Measurements from ENCODE around the gene CCSER1. TPM values are rescaled to one million over a fixed set of nuclear protein-coding genes. Genes with fewer than 3 reads are reported as not detected.
"Not testable (repeated sequence)": the region's sequence is repeated elsewhere in the genome, so short reads cannot be mapped to it uniquely, and the experiment has no call there.

Gene CCSER1
- polyA plus RNA-seq, 1 donor from 2014 or later: 20.8 TPM

DNA sequence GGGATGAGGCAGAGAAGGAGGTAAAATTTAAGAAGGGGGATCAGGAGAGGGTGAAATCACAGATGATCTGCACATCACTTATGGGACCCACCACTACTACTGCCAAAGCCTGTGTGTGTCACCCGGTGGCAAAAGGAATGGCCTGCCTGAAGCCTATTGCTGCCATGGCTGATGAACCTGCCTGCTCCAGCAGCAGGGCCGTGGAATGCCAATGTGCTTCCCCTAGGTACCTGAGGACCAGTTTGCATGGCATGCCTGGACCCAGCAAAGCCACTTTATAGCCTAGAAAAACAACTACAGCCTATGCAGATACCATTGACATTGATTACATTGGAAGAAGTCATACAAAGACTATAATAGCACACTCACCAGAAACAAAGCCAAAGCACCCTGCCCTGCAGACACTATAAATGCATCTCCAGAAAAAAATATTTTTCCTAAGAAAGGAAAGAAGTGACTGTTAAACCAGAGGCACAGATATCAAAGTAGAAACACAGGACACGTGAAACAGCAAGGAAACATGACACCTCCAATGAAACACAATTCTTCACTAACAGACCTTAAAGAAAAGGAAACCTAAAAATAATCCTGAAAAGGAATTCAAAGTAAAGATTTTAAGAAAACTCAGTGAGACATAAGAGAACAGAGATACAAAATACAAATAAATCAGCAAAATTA lies 1495.9 kb downstream of the CCSER1 start:
- H3K4me3 ChIP-seq (ENCODE audit: low read length): no peak overlapping the region
- H4K20me1 ChIP-seq (ENCODE audit: insufficient read depth): no peaks in the 10 kb centered on the region
- no peaks in the 10 kb centered on the region for H3K79me2 ChIP-seq (replicated peaks; ENCODE audit: insufficient read depth, low read length)
- H3K9ac ChIP-seq (ENCODE audit: low read length): no peak overlapping the region
- TF ChIP-seq MXI1 (conservative IDR thresholded peaks at IDR 0.05; ENCODE audit: poor library complexity, severe bottlenecking) (no peak), POLR2AphosphoS5 (IDR thresholded peaks at IDR 0.05) (no peak), SMC3 (conservative IDR thresholded peaks at IDR 0.05; ENCODE audit: poor library complexity) (no peak), EP300 (conservative IDR thresholded peaks at IDR 0.05; ENCODE audit: poor library complexity, severe bottlenecking) (no peak), EZH2 (IDR thresholded peaks at IDR 0.05; ENCODE audit: borderline replicate concordance, insufficient read depth, low read length, poor library complexity, severe bottlenecking) (no peak), RAD21 (conservative IDR thresholded peaks at IDR 0.05) (no peak), TAF1 (IDR thresholded peaks at IDR 0.05; ENCODE audit: low read depth) (no peak)
- TF ChIP-seq, protein P1, sequence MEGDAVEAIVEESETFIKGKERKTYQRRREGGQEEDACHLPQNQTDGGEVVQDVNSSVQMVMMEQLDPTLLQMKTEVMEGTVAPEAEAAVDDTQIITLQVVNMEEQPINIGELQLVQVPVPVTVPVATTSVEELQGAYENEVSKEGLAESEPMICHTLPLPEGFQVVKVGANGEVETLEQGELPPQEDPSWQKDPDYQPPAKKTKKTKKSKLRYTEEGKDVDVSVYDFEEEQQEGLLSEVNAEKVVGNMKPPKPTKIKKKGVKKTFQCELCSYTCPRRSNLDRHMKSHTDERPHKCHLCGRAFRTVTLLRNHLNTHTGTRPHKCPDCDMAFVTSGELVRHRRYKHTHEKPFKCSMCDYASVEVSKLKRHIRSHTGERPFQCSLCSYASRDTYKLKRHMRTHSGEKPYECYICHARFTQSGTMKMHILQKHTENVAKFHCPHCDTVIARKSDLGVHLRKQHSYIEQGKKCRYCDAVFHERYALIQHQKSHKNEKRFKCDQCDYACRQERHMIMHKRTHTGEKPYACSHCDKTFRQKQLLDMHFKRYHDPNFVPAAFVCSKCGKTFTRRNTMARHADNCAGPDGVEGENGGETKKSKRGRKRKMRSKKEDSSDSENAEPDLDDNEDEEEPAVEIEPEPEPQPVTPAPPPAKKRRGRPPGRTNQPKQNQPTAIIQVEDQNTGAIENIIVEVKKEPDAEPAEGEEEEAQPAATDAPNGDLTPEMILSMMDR (IDR thresholded peaks at IDR 0.05; ENCODE audit: poor library complexity, severe bottlenecking): no peak
- TF ChIP-seq, protein P2, sequence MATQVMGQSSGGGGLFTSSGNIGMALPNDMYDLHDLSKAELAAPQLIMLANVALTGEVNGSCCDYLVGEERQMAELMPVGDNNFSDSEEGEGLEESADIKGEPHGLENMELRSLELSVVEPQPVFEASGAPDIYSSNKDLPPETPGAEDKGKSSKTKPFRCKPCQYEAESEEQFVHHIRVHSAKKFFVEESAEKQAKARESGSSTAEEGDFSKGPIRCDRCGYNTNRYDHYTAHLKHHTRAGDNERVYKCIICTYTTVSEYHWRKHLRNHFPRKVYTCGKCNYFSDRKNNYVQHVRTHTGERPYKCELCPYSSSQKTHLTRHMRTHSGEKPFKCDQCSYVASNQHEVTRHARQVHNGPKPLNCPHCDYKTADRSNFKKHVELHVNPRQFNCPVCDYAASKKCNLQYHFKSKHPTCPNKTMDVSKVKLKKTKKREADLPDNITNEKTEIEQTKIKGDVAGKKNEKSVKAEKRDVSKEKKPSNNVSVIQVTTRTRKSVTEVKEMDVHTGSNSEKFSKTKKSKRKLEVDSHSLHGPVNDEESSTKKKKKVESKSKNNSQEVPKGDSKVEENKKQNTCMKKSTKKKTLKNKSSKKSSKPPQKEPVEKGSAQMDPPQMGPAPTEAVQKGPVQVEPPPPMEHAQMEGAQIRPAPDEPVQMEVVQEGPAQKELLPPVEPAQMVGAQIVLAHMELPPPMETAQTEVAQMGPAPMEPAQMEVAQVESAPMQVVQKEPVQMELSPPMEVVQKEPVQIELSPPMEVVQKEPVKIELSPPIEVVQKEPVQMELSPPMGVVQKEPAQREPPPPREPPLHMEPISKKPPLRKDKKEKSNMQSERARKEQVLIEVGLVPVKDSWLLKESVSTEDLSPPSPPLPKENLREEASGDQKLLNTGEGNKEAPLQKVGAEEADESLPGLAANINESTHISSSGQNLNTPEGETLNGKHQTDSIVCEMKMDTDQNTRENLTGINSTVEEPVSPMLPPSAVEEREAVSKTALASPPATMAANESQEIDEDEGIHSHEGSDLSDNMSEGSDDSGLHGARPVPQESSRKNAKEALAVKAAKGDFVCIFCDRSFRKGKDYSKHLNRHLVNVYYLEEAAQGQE (IDR thresholded peaks at IDR 0.05; ENCODE audit: borderline replicate concordance): no peak
- H3K9me2 ChIP-seq (ENCODE audit: insufficient read depth, low read length): no peaks in the 10 kb centered on the region
- H3K9me3 ChIP-seq (ENCODE audit: low read length): no peaks in the 10 kb centered on the region
- no peaks in the 10 kb centered on the region for H3F3A ChIP-seq (ENCODE audit: insufficient read depth, low read length, poor library complexity, severe bottlenecking)
- H2AFZ ChIP-seq (ENCODE audit: low read depth, low read length): no peak overlapping the region
- H3K27me3 ChIP-seq (ENCODE audit: insufficient read depth, low read depth, low read length): no peaks in the 10 kb centered on the region
- no peaks in the 10 kb centered on the region for H3K36me3 ChIP-seq (ENCODE audit: insufficient read depth, low read length)
- H3K4me2 ChIP-seq (ENCODE audit: low read length): no peak overlapping the region
- H3K27ac ChIP-seq (ENCODE audit: low read length): no peak overlapping the region

DNA sequence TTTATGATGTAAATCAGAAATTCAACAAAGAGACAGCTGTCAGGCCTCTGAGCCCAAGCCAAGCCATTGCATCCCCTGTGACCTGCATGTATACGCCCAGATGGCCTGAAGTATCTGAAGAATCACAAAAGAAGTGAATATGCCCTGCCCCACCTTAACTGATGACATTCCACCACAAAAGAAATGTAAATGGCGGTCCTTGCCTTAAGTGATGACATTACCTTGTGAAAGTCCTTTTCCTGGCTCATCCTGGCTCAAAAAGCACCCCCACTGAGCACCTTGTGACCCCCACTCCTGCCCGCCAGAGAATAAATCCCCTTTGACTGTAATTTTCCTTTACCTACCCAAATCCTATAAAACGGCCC lies 1496.4 kb downstream of the CCSER1 start:
- not testable (repeated sequence) for H3K27me3 ChIP-seq (ENCODE audit: insufficient read depth, low read depth, low read length); H3K4me2 ChIP-seq (ENCODE audit: low read length); H3K27ac ChIP-seq (ENCODE audit: low read length); H3F3A ChIP-seq (ENCODE audit: insufficient read depth, low read length, poor library complexity, severe bottlenecking); H2AFZ ChIP-seq (ENCODE audit: low read depth, low read length); H3K9ac ChIP-seq (ENCODE audit: low read length); H3K4me3 ChIP-seq (ENCODE audit: low read length); H3K9me3 ChIP-seq (ENCODE audit: low read length); H3K79me2 ChIP-seq (replicated peaks; ENCODE audit: insufficient read depth, low read length); H4K20me1 ChIP-seq (ENCODE audit: insufficient read depth); H3K9me2 ChIP-seq (ENCODE audit: insufficient read depth, low read length); H3K36me3 ChIP-seq (ENCODE audit: insufficient read depth, low read length)

DNA sequence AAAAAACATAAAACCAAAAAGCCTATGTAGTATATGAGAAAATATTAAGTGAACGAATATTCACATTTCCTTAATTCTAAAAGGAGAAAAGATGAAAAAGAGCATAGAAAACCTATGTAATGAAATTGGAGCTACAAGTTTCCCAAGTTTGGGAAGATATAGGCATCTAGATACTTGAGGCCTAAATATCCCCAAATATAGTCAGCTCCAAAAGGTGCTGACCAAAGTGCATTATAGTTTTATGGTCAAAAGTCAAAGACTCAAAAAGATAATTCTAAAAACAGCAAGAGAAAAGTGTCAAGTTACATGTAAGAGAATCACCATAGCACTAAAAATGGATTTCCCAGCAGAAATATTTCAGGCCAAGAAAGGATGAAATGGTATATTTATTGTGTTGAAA lies 1502.9 kb downstream of the CCSER1 start:
- TF ChIP-seq POLR2AphosphoS5 (IDR thresholded peaks at IDR 0.05) (no peak), MXI1 (conservative IDR thresholded peaks at IDR 0.05; ENCODE audit: poor library complexity, severe bottlenecking) (no peak), RAD21 (conservative IDR thresholded peaks at IDR 0.05) (no peak), SMC3 (conservative IDR thresholded peaks at IDR 0.05; ENCODE audit: poor library complexity) (no peak)
- TF ChIP-seq, protein P2 (IDR thresholded peaks at IDR 0.05; ENCODE audit: borderline replicate concordance): no peak
- TF ChIP-seq, protein P1 (IDR thresholded peaks at IDR 0.05; ENCODE audit: poor library complexity, severe bottlenecking): no peak
- H3K9ac ChIP-seq (ENCODE audit: low read length): no peak overlapping the region
- H3K4me2 ChIP-seq (ENCODE audit: low read length): no peak overlapping the region
- no peaks in the 10 kb centered on the region for H3K27me3 ChIP-seq (ENCODE audit: insufficient read depth, low read depth, low read length)
- no peak overlapping the region for H3K4me3 ChIP-seq (ENCODE audit: low read length)
- no peaks in the 10 kb centered on the region for H3F3A ChIP-seq (ENCODE audit: insufficient read depth, low read length, poor library complexity, severe bottlenecking)
- H4K20me1 ChIP-seq (ENCODE audit: insufficient read depth): no peaks in the 10 kb centered on the region
- no peaks in the 10 kb centered on the region for H3K36me3 ChIP-seq (ENCODE audit: insufficient read depth, low read length)
- no peaks in the 10 kb centered on the region for H3K79me2 ChIP-seq (replicated peaks; ENCODE audit: insufficient read depth, low read length)
- H3K9me3 ChIP-seq (ENCODE audit: low read length): no peaks in the 10 kb centered on the region
- no peaks in the 10 kb centered on the region for H3K9me2 ChIP-seq (ENCODE audit: insufficient read depth, low read length)
- H3K27ac ChIP-seq (ENCODE audit: low read length): no peak overlapping the region
- no peak overlapping the region for H2AFZ ChIP-seq (ENCODE audit: low read depth, low read length)

Measured in neural cell (in vitro differentiated cells).